Liver (tissue), 3 donors: ENCODE measurements around the gene ZCCHC17.

Source experiments
- CTCF ChIP-seq: fragments of 150-350 bp; IDR thresholded peaks from 2 replicates; pipeline ENCODE4 v1.5.1; 2017; ENCODE audit warnings: improper control_type of control experiment, low read depth, low read length; ENCODE audit not compliant: missing input control
- EGR1 ChIP-seq, 2 donors: IDR thresholded peaks; 2 replicates each; pipeline ENCODE4 v1.6.1; 2016 to 2018; ENCODE audit warnings: antibody characterized with exemption in 2 of 2, low read depth in 2 of 2
- MAX ChIP-seq: IDR thresholded peaks from 2 replicates; pipeline ENCODE4 v1.6.1; 2016; ENCODE audit warnings: antibody characterized with exemption
- SP1 ChIP-seq: IDR thresholded peaks from 2 replicates; pipeline ENCODE4 v1.6.1; 2018; ENCODE audit warnings: antibody characterized with exemption, mild to moderate bottlenecking
- TAF1 ChIP-seq: conservative IDR thresholded peaks from 2 replicates; pipeline ENCODE4 v1.6.1; 2016; ENCODE audit warnings: antibody characterized with exemption, mild to moderate bottlenecking
- ZBTB33 ChIP-seq: IDR thresholded peaks from 2 replicates; pipeline ENCODE4 v1.6.1; 2016; ENCODE audit warnings: antibody characterized with exemption
- donor health status: healthy.
- donor health status: healthy.

- no peak for TF ChIP-seq CTCF
- TF ChIP-seq EGR1 (IDR thresholded peaks at IDR 0.05; ENCODE audit: low read depth in 2 of 2): peak in 1 of 2 donors; percentile 48
- TF ChIP-seq ZBTB33: no peak
- peak; percentile 94 for TF ChIP-seq SP1
- peak; percentile 65 for TF ChIP-seq TAF1
- peak; percentile 60 for TF ChIP-seq MAX
Measured at GRCh38 chr1:31296486-31297276, at the start of gene ZCCHC17, which contains the start of gene SNRNP40.
